Natural killer cell treated with Interleukin-12 subunit alpha and Interleukin-12 subunit beta and Interleukin-15 and Interleukin-18, amount 100 ng/mL, for 72 hours (primary cell): ENCODE results near the gene HORMAD2. TPM values are rescaled to one million over a fixed set of nuclear protein-coding genes. Genes with fewer than 3 reads are reported as not detected.
"Not testable (repeated sequence)": the region's sequence is repeated elsewhere in the genome, so short reads cannot be mapped to it uniquely, and the experiment has no call there.

Experiments
- ATAC-seq, 2 donors: fragments of 150-1000 bp; cut with Tn5 transposase in 1 of 2; sonication (Bioruptor Pico), chemical (Tn5 transposase) in 1 of 2; 2 replicates each; pipeline ENCODE4 v1.10.0; 2021
- DNase-seq: peaks from one replicate; pipeline ENCODE4 v3.0.0; 2022; ENCODE audit warnings: low spot score
- H3K27ac Mint-ChIP-seq, 2 donors: 1 replicate in 1 of 2; 2 replicates in 1 of 2; pipeline ENCODE4 v1.8.0; 2022; ENCODE audit warnings: mixed read lengths in 2 of 2, mild to moderate bottlenecking in 1 of 2, moderate library complexity in 1 of 2
- H3K27me3 Mint-ChIP-seq, 2 donors: 1 replicate in 1 of 2; 2 replicates in 1 of 2; pipeline ENCODE4 v1.8.0; 2022; ENCODE audit warnings: mixed read lengths in 2 of 2
- H3K36me3 Mint-ChIP-seq: one replicate; pipeline ENCODE4 v1.8.0; 2022; ENCODE audit warnings: mixed read lengths
- H3K4me1 Mint-ChIP-seq, 2 donors: 1 replicate in 1 of 2; 2 replicates in 1 of 2; pipeline ENCODE4 v1.8.0; 2022; ENCODE audit warnings: low read depth in 2 of 2, mixed read lengths in 2 of 2, mild to moderate bottlenecking in 1 of 2
- H3K4me3 Mint-ChIP-seq: one replicate; pipeline ENCODE4 v1.8.0; 2022; ENCODE audit warnings: mixed read lengths
- H3K9me3 Mint-ChIP-seq: 2 replicates; pipeline ENCODE4 v1.8.0; 2022; ENCODE audit warnings: mixed read lengths
- total RNA-seq, 2 donors: library from RNA; stranded (reverse); gene quantifications; one replicate each; pipeline ENCODE4 v1.2.3, GENCODE V29; 2022

HORMAD2 gene
- total RNA-seq, 2 donors from 2014 or later, result not detected

GRCh38 chr22:30073743-30074142 is 6.5 kb upstream of the HORMAD2 start:
- Mint-ChIP-seq H3K27ac (no peak overlapping the region), H3K27me3 (peaks cover 34 to 36% of the 10 kb centered on the region in 2 donors), H3K36me3 (no peaks in the 10 kb centered on the region), H3K9me3 (no peaks in the 10 kb centered on the region), H3K4me1 (peaks cover 0 to 3% of the 10 kb centered on the region in 2 donors), H3K4me3 (no peak overlapping the region)
- ATAC-seq, result no peak
- DNase-seq, result no peak

GRCh38 chr22:30074147-30074546 is 6.1 kb upstream of the HORMAD2 start:
- H3K27me3 Mint-ChIP-seq, result peaks cover 35 to 36% of the 10 kb centered on the region in 2 donors
- no peak overlapping the region for H3K27ac Mint-ChIP-seq
- no peak for ATAC-seq
- no peak overlapping the region for H3K4me3 Mint-ChIP-seq
- no peaks in the 10 kb centered on the region for H3K9me3 Mint-ChIP-seq
- H3K4me1 Mint-ChIP-seq, result peaks cover 0 to 6% of the 10 kb centered on the region in 2 donors
- DNase-seq, result no peak
- H3K36me3 Mint-ChIP-seq, result no peaks in the 10 kb centered on the region

- ATAC-seq (no peak), DNase-seq (no peak)
- H3K27ac Mint-ChIP-seq, result no peak overlapping the region
- no peak overlapping the region for H3K4me3 Mint-ChIP-seq
- no peaks in the 10 kb centered on the region for H3K36me3 Mint-ChIP-seq
- no peaks in the 10 kb centered on the region for H3K9me3 Mint-ChIP-seq
- H3K27me3 Mint-ChIP-seq, result peaks cover 31 to 36% of the 10 kb centered on the region in 2 donors
- H3K4me1 Mint-ChIP-seq, result peaks cover 0 to 6% of the 10 kb centered on the region in 2 donors
Observed at GRCh38 chr22:30074994-30075393, 5.3 kb upstream of the HORMAD2 start.

GRCh38 chr22:30077279-30077880 is 2.9 kb upstream of the HORMAD2 start:
- ATAC-seq (no peak), DNase-seq (no peak)
- H3K27ac Mint-ChIP-seq, result no peak overlapping the region
- peaks cover 34 to 36% of the 10 kb centered on the region in 2 donors for H3K27me3 Mint-ChIP-seq
- no peaks in the 10 kb centered on the region for H3K9me3 Mint-ChIP-seq
- H3K4me3 Mint-ChIP-seq, result no peak overlapping the region
- H3K36me3 Mint-ChIP-seq, result no peaks in the 10 kb centered on the region
- H3K4me1 Mint-ChIP-seq, result peaks cover 3 to 6% of the 10 kb centered on the region in 2 donors

- H3K9me3 Mint-ChIP-seq, result no peaks in the 10 kb centered on the region
- H3K36me3 Mint-ChIP-seq, result no peaks in the 10 kb centered on the region
- ATAC-seq (peak in 1 of 2 donors; percentile 56), DNase-seq (no peak)
- H3K27me3 Mint-ChIP-seq, result peaks cover 32 to 34% of the 10 kb centered on the region in 2 donors
- peak overlapping the region; percentile 45 for H3K4me3 Mint-ChIP-seq
- H3K27ac Mint-ChIP-seq, result peak overlapping the region in 1 of 2 donors; percentile 43
- peaks cover 3 to 6% of the 10 kb centered on the region in 2 donors for H3K4me1 Mint-ChIP-seq
Observed at GRCh38 chr22:30078320-30079311, 1.6 kb upstream of the HORMAD2 start.

- H3K4me1 Mint-ChIP-seq, result peaks cover 3 to 6% of the 10 kb centered on the region in 2 donors
- peak overlapping the region in 1 of 2 donors; percentile 81 for H3K27ac Mint-ChIP-seq
- H3K27me3 Mint-ChIP-seq, result peaks cover 13 to 24% of the 10 kb centered on the region in 2 donors
- H3K9me3 Mint-ChIP-seq, result no peaks in the 10 kb centered on the region
- H3K36me3 Mint-ChIP-seq, result no peaks in the 10 kb centered on the region
- DNase-seq (no peak), ATAC-seq (no peak)
- no peak overlapping the region for H3K4me3 Mint-ChIP-seq
Observed at GRCh38 chr22:30080805-30081204, 541 bp downstream of the HORMAD2 start.

GRCh38 chr22:30086496-30086895 is 6.2 kb downstream of the HORMAD2 start:
- Mint-ChIP-seq H3K4me3 (no peak overlapping the region), H3K27ac (no peak overlapping the region)

GRCh38 chr22:30087037-30087436 is 6.8 kb downstream of the HORMAD2 start:
- not testable (repeated sequence) for H3K9me3 Mint-ChIP-seq, H3K4me3 Mint-ChIP-seq, H3K4me1 Mint-ChIP-seq, H3K36me3 Mint-ChIP-seq, H3K27ac Mint-ChIP-seq, ATAC-seq, DNase-seq
- peaks cover 6 to 13% of the 10 kb centered on the region in 2 donors for H3K27me3 Mint-ChIP-seq

More at GRCh38 chr22:30086496-30086895, 6.2 kb downstream of the HORMAD2 start:
- ATAC-seq (no peak), DNase-seq (no peak)
- H3K9me3 Mint-ChIP-seq, result no peaks in the 10 kb centered on the region
- no peaks in the 10 kb centered on the region for H3K4me1 Mint-ChIP-seq
- no peaks in the 10 kb centered on the region for H3K36me3 Mint-ChIP-seq
- peaks cover 5 to 13% of the 10 kb centered on the region in 2 donors for H3K27me3 Mint-ChIP-seq

- Mint-ChIP-seq H3K27me3 (peaks cover 12 to 13% of the 10 kb centered on the region in 2 donors), H3K9me3 (no peaks in the 10 kb centered on the region), H3K27ac (no peak overlapping the region), H3K4me1 (no peaks in the 10 kb centered on the region), H3K4me3 (no peak overlapping the region), H3K36me3 (no peaks in the 10 kb centered on the region)
- ATAC-seq, result no peak
- no peak for DNase-seq
Observed at GRCh38 chr22:30087611-30088010, 7.3 kb downstream of the HORMAD2 start.

- H3K4me3 Mint-ChIP-seq, result no peak overlapping the region
- H3K4me1 Mint-ChIP-seq, result no peaks in the 10 kb centered on the region
- no peaks in the 10 kb centered on the region for H3K9me3 Mint-ChIP-seq
- peaks cover 5% of the 10 kb centered on the region for H3K36me3 Mint-ChIP-seq
- DNase-seq (no peak), ATAC-seq (no peak)
- H3K27me3 Mint-ChIP-seq, result peaks cover 18% of the 10 kb centered on the region in 2 donors
- no peak overlapping the region for H3K27ac Mint-ChIP-seq
Observed at GRCh38 chr22:30088468-30088867, 8.2 kb downstream of the HORMAD2 start.

- H3K4me1 Mint-ChIP-seq, result no peaks in the 10 kb centered on the region
- ATAC-seq (no peak), DNase-seq (no peak)
- peaks cover 5% of the 10 kb centered on the region for H3K36me3 Mint-ChIP-seq
- no peaks in the 10 kb centered on the region for H3K9me3 Mint-ChIP-seq
- no peak overlapping the region for H3K27ac Mint-ChIP-seq
- peaks cover 18% of the 10 kb centered on the region in 2 donors for H3K27me3 Mint-ChIP-seq
- H3K4me3 Mint-ChIP-seq, result no peak overlapping the region
Observed at GRCh38 chr22:30089655-30089974, 9.4 kb downstream of the HORMAD2 start.

GRCh38 chr22:30092686-30093085 is 12.4 kb downstream of the HORMAD2 start:
- no peaks in the 10 kb centered on the region for H3K9me3 Mint-ChIP-seq
- DNase-seq (no peak), ATAC-seq (no peak)
- H3K27me3 Mint-ChIP-seq, result peaks cover 14 to 28% of the 10 kb centered on the region in 2 donors
- H3K27ac Mint-ChIP-seq, result no peak overlapping the region
- no peak overlapping the region for H3K4me3 Mint-ChIP-seq
- H3K4me1 Mint-ChIP-seq, result no peaks in the 10 kb centered on the region
- peaks cover 5% of the 10 kb centered on the region for H3K36me3 Mint-ChIP-seq

- Mint-ChIP-seq H3K27me3 (peaks cover 12 to 28% of the 10 kb centered on the region in 2 donors), H3K4me1 (no peaks in the 10 kb centered on the region), H3K36me3 (peaks cover 5% of the 10 kb centered on the region), H3K9me3 (no peaks in the 10 kb centered on the region), H3K27ac (no peak overlapping the region), H3K4me3 (no peak overlapping the region)
- DNase-seq (no peak), ATAC-seq (no peak)
Observed at GRCh38 chr22:30094804-30095203, 14.5 kb downstream of the HORMAD2 start.

- ATAC-seq (no peak), DNase-seq (no peak)
- H3K4me1 Mint-ChIP-seq, result peaks cover 6 to 9% of the 10 kb centered on the region in 2 donors
- H3K27ac Mint-ChIP-seq, result no peak overlapping the region
- H3K4me3 Mint-ChIP-seq, result no peak overlapping the region
- peaks cover 2% of the 10 kb centered on the region for H3K36me3 Mint-ChIP-seq
- no peaks in the 10 kb centered on the region for H3K9me3 Mint-ChIP-seq
- peaks cover 3 to 14% of the 10 kb centered on the region in 2 donors for H3K27me3 Mint-ChIP-seq
Observed at GRCh38 chr22:30097861-30098260, 17.6 kb downstream of the HORMAD2 start.
